ENCODE results near the gene YES1.
"Not testable (repeated sequence)": the region's sequence is repeated elsewhere in the genome, so short reads cannot be mapped to it uniquely, and the experiment has no call there.

Gene YES1

DNA sequence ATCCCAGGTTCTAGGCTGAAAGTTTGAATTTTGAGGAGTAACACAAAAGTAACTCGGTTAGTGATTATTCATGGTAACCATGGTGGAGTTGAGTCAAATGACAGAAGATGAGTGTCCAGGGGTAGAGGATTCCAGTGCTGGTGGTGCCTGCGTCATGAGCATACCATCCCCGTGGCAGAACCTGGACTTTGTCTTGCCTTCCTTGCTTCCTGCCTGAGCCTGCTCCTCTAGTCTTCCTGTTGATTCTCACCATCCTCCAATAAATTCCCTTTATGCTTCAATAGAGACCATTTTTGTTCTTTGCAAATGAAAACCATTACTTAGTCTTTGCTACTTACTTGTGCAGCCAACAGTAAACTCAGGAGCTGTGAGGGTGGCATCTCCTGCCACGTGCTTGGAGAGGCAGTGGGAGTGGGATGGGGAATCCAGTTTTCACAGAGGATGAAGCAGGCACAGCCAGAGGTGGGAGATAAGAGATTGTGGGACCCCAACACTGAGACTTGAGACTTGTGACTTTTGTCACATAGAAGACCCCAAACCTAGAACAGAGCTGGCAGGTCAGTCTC, 4.1 kb upstream of the YES1 start:
- no peaks in the 10 kb centered on the region for H3K9me3 ChIP-seq (ENCODE audit: control insufficient read depth in 1 of 2, low read length in 2 of 2)
- H3K4me1 ChIP-seq (ENCODE audit: control insufficient read depth in 1 of 2, insufficient read depth in 2 of 2, low read length in 2 of 2): no peaks in the 10 kb centered on the region
- H3K27me3 ChIP-seq (ENCODE audit: low read depth, low read length): no peaks in the 10 kb centered on the region
- H3K27ac ChIP-seq (ENCODE audit: low read length): no peak overlapping the region
- no peaks in the 10 kb centered on the region for H3K36me3 ChIP-seq (ENCODE audit: control insufficient read depth in 1 of 2, insufficient read depth in 2 of 2, low read length in 2 of 2)
- H3K4me3 ChIP-seq (ENCODE audit: low read depth in 1 of 2, low read length in 2 of 2): no peak overlapping the region

DNA sequence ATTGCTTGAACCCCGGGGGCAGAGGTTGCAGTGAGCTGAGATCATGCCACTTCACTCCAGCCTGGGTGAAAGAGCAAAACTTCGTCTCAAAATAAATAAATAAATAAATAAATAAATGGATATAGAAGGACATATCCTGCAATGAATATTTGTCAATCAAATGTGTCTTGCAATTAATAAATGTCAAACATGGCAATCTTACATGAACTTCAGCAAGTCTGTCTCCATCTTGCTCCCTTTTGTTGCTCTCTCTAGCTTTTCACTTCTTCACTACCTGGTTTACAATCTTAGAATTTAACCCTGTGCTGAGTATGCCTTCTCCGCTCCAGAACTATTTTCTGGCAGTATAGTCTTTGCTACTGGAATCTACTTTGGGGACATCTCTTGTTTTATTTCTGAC, 3.3 kb upstream of the YES1 start:
- H3K4me3 ChIP-seq (ENCODE audit: low read depth in 1 of 2, low read length in 2 of 2): no peak overlapping the region
- H3K4me1 ChIP-seq (ENCODE audit: control insufficient read depth in 1 of 2, insufficient read depth in 2 of 2, low read length in 2 of 2): peaks cover 0 to 5% of the 10 kb centered on the region in 2 donors
- H3K36me3 ChIP-seq (ENCODE audit: control insufficient read depth in 1 of 2, insufficient read depth in 2 of 2, low read length in 2 of 2): no peaks in the 10 kb centered on the region
- H3K27ac ChIP-seq (ENCODE audit: low read length): no peak overlapping the region
- no peaks in the 10 kb centered on the region for H3K27me3 ChIP-seq (ENCODE audit: low read depth, low read length)
- H3K9me3 ChIP-seq (ENCODE audit: control insufficient read depth in 1 of 2, low read length in 2 of 2): no peaks in the 10 kb centered on the region

DNA sequence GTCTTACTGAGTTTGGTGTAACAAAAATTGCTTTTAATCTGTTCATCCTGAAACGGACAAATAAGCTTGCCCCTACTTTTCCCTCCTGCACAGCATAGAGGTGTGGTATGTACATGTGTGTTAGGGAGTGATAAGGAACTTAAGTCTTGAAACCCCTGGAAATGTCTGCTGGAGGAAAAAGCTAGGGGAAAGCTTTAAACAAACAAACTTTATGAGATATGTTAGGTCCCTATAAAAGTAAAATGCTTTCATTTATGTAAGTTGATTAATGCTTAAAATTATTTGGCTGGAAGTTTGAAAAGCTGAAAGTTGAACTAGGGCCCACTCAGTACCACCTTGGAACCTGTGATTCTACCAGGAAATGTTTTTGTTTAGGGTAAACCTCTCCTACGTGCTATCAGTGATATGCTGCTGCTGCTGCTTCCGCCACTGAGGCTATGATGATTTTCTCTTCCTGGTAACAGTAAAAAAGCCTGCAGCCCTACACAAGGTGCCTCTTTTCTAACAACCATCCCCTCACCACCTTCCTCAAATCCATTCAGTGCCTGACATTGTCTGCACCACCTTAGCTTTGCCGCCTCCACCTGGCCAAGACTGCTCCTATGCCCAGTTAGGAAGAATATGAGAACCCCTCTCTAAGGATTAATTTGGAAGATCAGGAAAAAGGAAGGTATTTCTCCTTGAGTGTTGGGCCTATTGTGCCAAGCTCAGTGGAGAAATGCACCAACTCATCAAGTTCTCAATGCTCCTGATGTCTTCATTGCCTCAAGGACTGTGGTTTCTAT, 2.5 kb upstream of the YES1 start:
- H3K9me3 ChIP-seq (ENCODE audit: control insufficient read depth in 1 of 2, low read length in 2 of 2): no peaks in the 10 kb centered on the region
- peaks cover 0 to 13% of the 10 kb centered on the region in 2 donors for H3K4me1 ChIP-seq (ENCODE audit: control insufficient read depth in 1 of 2, insufficient read depth in 2 of 2, low read length in 2 of 2)
- no peaks in the 10 kb centered on the region for H3K36me3 ChIP-seq (ENCODE audit: control insufficient read depth in 1 of 2, insufficient read depth in 2 of 2, low read length in 2 of 2)
- no peak overlapping the region for H3K27ac ChIP-seq (ENCODE audit: low read length)
- H3K4me3 ChIP-seq (ENCODE audit: low read depth in 1 of 2, low read length in 2 of 2): no peak overlapping the region
- H3K27me3 ChIP-seq (ENCODE audit: low read depth, low read length): no peaks in the 10 kb centered on the region

DNA sequence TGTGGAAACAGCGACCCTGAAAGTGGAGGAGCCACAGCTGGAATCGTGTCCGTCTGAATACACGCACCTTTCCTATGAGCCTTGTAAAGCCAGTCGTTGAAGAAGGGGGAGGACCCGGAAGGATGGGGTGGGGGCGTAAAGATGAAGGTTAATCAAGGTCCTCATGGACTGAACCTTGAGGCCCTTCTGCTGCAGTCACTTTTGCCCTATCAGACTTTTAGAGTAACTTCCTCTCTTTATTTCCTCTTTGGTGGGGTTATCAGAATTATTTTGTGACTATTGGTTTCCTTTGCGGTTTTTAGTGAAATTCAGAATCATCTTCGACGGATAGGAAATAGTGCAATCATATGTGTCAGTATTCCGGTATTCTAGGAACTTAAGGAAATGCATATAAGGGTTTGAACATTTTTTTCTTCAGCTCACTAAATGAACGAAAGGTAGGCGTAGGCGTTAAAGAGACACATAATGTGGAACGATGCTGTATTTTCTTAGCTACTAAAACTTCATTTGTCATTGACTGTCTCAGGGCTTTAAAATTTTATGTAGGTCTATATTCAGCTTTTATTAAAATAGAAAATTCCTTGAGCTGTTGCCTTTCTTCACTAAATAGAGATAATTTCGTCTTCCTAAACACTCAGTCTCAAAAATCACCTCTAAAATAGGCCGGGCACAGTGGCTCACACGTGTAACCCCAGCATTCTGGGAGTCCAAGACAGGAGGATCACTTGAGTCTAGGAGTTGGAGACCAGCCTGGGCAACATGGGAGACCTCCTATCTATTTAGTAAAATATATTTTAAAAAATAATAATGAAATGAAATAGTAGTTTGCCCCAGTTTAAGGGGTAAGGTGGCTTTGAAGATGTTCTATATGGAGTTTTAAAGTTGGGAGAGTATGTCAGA, 1.4 kb upstream of the YES1 start:
- peak overlapping the region; percentile 90 to 92 for H3K4me3 ChIP-seq (ENCODE audit: low read depth in 1 of 2, low read length in 2 of 2)
- H3K4me1 ChIP-seq (ENCODE audit: control insufficient read depth in 1 of 2, insufficient read depth in 2 of 2, low read length in 2 of 2): peaks cover 0 to 13% of the 10 kb centered on the region in 2 donors
- no peaks in the 10 kb centered on the region for H3K9me3 ChIP-seq (ENCODE audit: control insufficient read depth in 1 of 2, low read length in 2 of 2)
- H3K27ac ChIP-seq (ENCODE audit: low read length): peak overlapping the region; percentile 82
- H3K36me3 ChIP-seq (ENCODE audit: control insufficient read depth in 1 of 2, insufficient read depth in 2 of 2, low read length in 2 of 2): no peaks in the 10 kb centered on the region
- no peaks in the 10 kb centered on the region for H3K27me3 ChIP-seq (ENCODE audit: low read depth, low read length)

DNA sequence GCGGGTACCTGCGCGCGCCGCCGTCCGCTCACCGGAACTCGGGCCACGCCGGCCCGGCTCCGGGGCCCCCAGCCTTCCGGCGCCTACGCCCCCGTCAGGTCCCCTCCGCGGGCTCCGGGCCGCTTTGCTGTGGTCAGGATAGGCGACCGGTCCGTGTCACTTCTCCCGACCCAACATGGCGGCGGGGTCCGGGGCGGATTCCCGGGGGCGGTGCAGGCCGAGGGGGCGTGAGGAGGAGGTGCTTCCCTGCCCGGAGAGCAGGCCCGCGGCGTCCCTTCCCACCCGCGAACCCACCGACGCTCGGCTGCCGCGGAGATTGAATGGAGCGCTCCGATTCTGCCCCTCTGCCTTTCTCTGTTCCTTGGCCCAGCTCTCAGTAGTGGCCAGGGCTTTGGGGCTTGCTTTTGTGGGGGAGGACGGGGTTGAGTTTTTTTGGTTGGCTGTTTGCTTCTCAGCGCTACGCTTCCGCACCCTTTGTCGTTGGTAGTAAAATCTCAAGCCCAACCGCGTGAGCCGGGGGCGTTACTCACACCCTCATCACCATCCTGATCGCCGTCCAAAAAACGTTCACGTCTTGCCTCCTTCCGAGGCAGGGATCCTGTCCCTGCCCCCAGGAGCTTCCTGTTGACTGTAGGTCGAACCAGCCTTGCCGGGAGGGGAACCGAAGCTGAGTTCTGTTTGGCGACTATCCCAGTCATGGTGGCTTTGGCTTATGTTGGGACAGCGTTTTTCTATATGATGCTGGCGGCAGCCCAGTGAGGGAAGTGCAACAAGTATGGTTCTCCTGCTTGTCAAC, 532 bp upstream of the YES1 start:
- Histone ChIP-seq H3K4me1 (ENCODE audit: control insufficient read depth in 1 of 2, insufficient read depth in 2 of 2, low read length in 2 of 2) (peaks cover 0 to 13% of the 10 kb centered on the region in 2 donors), H3K4me3 (ENCODE audit: low read depth in 1 of 2, low read length in 2 of 2) (peak overlapping the region; percentile 90 to 92), H3K9me3 (ENCODE audit: control insufficient read depth in 1 of 2, low read length in 2 of 2) (no peaks in the 10 kb centered on the region), H3K36me3 (ENCODE audit: control insufficient read depth in 1 of 2, insufficient read depth in 2 of 2, low read length in 2 of 2) (no peaks in the 10 kb centered on the region), H3K27me3 (ENCODE audit: low read depth, low read length) (no peaks in the 10 kb centered on the region), H3K27ac (ENCODE audit: low read length) (peak overlapping the region; percentile 82)

DNA sequence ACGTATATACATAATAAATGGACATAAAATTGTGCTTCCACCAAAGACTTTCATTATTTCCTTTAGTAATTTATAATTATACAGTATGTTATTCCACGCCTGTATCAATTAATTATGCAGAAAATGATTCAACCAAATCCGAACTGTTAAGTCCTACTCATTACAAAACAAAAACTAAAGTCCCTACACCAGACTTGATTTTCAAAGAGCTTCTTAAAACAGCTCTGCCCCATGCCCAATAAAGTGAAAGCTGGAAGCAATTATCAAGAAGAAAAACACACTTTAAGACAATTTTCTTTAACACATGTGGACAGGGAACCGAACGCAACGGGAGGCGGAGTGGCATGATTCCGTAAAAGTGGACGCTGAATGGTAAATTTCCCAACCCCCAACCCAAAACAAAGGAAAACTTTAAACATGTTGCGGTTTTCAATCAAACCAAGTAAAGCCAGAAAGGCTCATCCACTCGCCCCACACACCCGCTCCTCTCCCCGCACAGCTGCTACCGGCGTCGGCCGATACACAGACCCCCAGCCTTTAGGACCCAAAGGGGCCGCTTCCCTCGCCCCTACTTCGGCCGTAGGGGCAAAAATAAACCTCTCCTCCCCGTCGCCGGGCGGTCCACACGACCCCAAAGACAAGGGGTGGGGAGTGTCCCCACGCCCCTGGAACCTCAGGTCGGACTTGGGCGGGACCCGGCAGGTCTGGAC, 705 bp downstream of the YES1 start:
- Histone ChIP-seq H3K36me3 (ENCODE audit: control insufficient read depth in 1 of 2, insufficient read depth in 2 of 2, low read length in 2 of 2) (no peaks in the 10 kb centered on the region), H3K4me3 (ENCODE audit: low read depth in 1 of 2, low read length in 2 of 2) (peak overlapping the region; percentile 90 to 92), H3K4me1 (ENCODE audit: control insufficient read depth in 1 of 2, insufficient read depth in 2 of 2, low read length in 2 of 2) (peaks cover 0 to 13% of the 10 kb centered on the region in 2 donors), H3K27ac (ENCODE audit: low read length) (peak overlapping the region; percentile 78), H3K9me3 (ENCODE audit: control insufficient read depth in 1 of 2, low read length in 2 of 2) (no peaks in the 10 kb centered on the region), H3K27me3 (ENCODE audit: low read depth, low read length) (no peaks in the 10 kb centered on the region)

DNA sequence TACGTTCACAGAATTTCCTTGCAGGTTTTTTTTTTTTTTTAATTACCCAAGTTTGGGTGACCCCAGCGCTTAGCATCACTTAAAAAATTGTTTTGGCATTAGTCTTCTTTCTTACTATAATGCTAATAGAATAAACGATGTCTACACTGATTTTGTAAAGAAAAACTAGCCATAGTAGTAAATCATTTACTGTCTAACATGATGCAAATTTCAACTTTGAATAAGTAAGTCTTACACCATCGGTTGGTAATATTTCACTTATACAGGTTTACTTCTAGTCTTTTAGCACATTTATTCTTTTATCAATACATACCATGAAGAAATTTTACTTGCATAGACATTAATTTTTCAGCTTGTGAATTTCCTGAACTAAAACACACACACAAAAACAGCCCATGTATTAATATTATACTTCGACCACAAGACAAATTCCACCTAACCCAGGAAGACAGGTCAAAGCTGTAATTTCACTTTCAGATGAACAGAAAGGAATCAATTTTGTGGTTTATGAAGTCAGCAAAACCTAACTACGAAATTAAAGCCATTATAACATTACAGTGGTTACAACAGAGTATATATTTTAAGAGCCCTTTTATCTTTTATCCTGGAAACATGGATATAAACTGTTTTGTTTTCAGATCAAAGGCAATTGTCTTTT, 1.9 kb downstream of the YES1 start:
- Histone ChIP-seq H3K27me3 (ENCODE audit: low read depth, low read length) (no peaks in the 10 kb centered on the region), H3K4me1 (ENCODE audit: control insufficient read depth in 1 of 2, insufficient read depth in 2 of 2, low read length in 2 of 2) (peaks cover 6 to 15% of the 10 kb centered on the region in 2 donors), H3K4me3 (ENCODE audit: low read depth in 1 of 2, low read length in 2 of 2) (peak overlapping the region; percentile 90 to 92), H3K9me3 (ENCODE audit: control insufficient read depth in 1 of 2, low read length in 2 of 2) (no peaks in the 10 kb centered on the region), H3K36me3 (ENCODE audit: control insufficient read depth in 1 of 2, insufficient read depth in 2 of 2, low read length in 2 of 2) (no peaks in the 10 kb centered on the region), H3K27ac (ENCODE audit: low read length) (peak overlapping the region; percentile 78)

DNA sequence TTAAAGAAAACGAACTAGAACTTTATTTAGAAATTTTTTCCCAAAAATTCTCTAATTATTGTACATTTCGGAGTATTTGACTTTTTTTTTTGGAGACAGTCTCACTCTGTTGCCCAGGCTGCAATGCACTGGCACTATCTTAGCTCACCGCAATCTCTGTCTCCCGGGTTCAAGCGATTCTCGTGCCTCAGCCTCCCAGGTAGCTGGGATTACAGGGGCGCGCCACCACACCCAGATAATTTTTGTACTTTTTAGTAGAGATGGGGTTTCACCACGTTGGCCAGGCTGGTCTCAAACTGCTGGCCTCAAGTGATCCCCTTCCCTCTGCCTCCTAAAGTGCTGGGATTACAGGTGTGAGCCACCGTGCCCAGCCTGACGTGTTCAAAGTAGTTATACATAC, 2.8 kb downstream of the YES1 start:
- peaks cover 6 to 17% of the 10 kb centered on the region in 2 donors for H3K4me1 ChIP-seq (ENCODE audit: control insufficient read depth in 1 of 2, insufficient read depth in 2 of 2, low read length in 2 of 2)
- not testable (repeated sequence) for H3K9me3 ChIP-seq (ENCODE audit: control insufficient read depth in 1 of 2, low read length in 2 of 2); H3K27me3 ChIP-seq (ENCODE audit: low read depth, low read length); H3K36me3 ChIP-seq (ENCODE audit: control insufficient read depth in 1 of 2, insufficient read depth in 2 of 2, low read length in 2 of 2); H3K4me3 ChIP-seq (ENCODE audit: low read depth in 1 of 2, low read length in 2 of 2); H3K27ac ChIP-seq (ENCODE audit: low read length)

DNA sequence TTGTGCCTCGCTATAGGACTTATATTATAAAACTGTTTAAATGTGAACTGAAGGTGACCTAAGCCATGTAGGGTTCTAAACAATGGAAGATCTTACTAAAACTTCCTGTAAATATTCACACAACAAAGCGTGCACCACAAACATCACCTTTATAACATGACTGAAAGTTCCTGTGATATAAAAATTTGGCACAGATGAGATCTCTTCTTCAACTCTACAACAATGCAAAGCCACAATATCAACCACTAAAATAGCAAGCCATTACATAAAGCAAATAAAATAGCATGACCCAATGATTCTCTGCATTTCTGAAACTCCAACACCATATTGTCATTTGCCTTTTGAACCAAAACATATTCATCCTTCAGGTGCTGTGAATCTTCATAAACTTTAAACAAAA, 3.5 kb downstream of the YES1 start:
- Histone ChIP-seq H3K9me3 (ENCODE audit: control insufficient read depth in 1 of 2, low read length in 2 of 2) (no peaks in the 10 kb centered on the region), H3K27ac (ENCODE audit: low read length) (no peak overlapping the region), H3K27me3 (ENCODE audit: low read depth, low read length) (no peaks in the 10 kb centered on the region), H3K4me3 (ENCODE audit: low read depth in 1 of 2, low read length in 2 of 2) (peak overlapping the region in 1 of 2 donors; percentile 3), H3K36me3 (ENCODE audit: control insufficient read depth in 1 of 2, insufficient read depth in 2 of 2, low read length in 2 of 2) (no peaks in the 10 kb centered on the region), H3K4me1 (ENCODE audit: control insufficient read depth in 1 of 2, insufficient read depth in 2 of 2, low read length in 2 of 2) (peaks cover 6 to 17% of the 10 kb centered on the region in 2 donors)

DNA sequence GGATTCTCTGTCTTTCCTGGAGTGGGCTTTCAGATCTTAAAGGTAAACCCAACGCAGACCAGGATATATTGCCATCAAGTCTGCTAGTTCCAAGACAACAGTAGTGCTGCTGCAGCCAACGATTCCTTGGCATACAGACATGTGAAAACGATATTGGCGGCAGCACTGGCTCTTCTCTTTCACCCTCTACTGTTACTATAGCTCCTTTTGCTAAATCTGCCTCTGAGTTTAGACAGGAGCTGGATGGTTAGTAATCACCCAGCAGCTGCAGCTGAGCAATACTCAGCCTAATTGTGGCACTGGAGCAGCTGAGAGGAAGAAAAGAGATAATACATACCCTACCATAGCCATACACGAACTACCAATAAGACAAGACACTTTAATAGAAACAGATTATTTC, 4.0 kb downstream of the YES1 start:
- H3K9me3 ChIP-seq (ENCODE audit: control insufficient read depth in 1 of 2, low read length in 2 of 2): no peaks in the 10 kb centered on the region
- H3K36me3 ChIP-seq (ENCODE audit: control insufficient read depth in 1 of 2, insufficient read depth in 2 of 2, low read length in 2 of 2): no peaks in the 10 kb centered on the region
- H3K27me3 ChIP-seq (ENCODE audit: low read depth, low read length): no peaks in the 10 kb centered on the region
- peak overlapping the region in 1 of 2 donors; percentile 3 for H3K4me3 ChIP-seq (ENCODE audit: low read depth in 1 of 2, low read length in 2 of 2)
- no peak overlapping the region for H3K27ac ChIP-seq (ENCODE audit: low read length)
- peaks cover 6 to 17% of the 10 kb centered on the region in 2 donors for H3K4me1 ChIP-seq (ENCODE audit: control insufficient read depth in 1 of 2, insufficient read depth in 2 of 2, low read length in 2 of 2)
